ENCODE data around the gene MET.
A peak's percentile ranks its signal among the peaks of the same experiment; 100 is the strongest.
"Not testable (repeated sequence)": the region's sequence is repeated elsewhere in the genome, so short reads cannot be mapped to it uniquely, and the experiment has no call there.

Gene MET

GRCh38 chr7:116671681-116672595, at the start of gene MET:
Gene MET (plus strand): TSS chr7:116672196. CDS start chr7:116699085, 26,889 bp downstream.
- peak; percentile 91 for DNase-seq (ENCODE audit: low spot score)

GRCh38 chr7:116626886-116627285, 45.1 kb upstream of the MET start:
- no peak for DNase-seq (ENCODE audit: low spot score)

GRCh38 chr7:116629051-116629463, 42.9 kb upstream of the MET start:
- peak; percentile 16 for DNase-seq (ENCODE audit: low spot score)

GRCh38 chr7:116630357-116630756, 41.6 kb upstream of the MET start:
- no peak for DNase-seq (ENCODE audit: low spot score)

- peak; percentile 19 for DNase-seq (ENCODE audit: low spot score)
These were observed 40.9 kb upstream of the MET start for GRCh38 chr7:116630932-116631671.

- no peak for DNase-seq (ENCODE audit: low spot score)
These were observed 40.3 kb upstream of the MET start for GRCh38 chr7:116631676-116632075.

- DNase-seq (ENCODE audit: low spot score) = no peak
These were observed 39.6 kb upstream of the MET start for GRCh38 chr7:116632384-116632783.

GRCh38 chr7:116633131-116633988, 38.6 kb upstream of the MET start:
- DNase-seq (ENCODE audit: low spot score) = no peak

- no peak for DNase-seq (ENCODE audit: low spot score)
These were observed 35.0 kb upstream of the MET start for GRCh38 chr7:116636997-116637396.

- DNase-seq (ENCODE audit: low spot score) = not testable (repeated sequence)
These were observed 33.4 kb upstream of the MET start for GRCh38 chr7:116638592-116638991.

- no peak for DNase-seq (ENCODE audit: low spot score)
These were observed 30.3 kb upstream of the MET start for GRCh38 chr7:116641551-116642153.

GRCh38 chr7:116643148-116643547, 28.8 kb upstream of the MET start:
- not testable (repeated sequence) for DNase-seq (ENCODE audit: low spot score)

- DNase-seq (ENCODE audit: low spot score) = no peak
These were observed 27.4 kb upstream of the MET start for GRCh38 chr7:116644628-116645027.

- no peak for DNase-seq (ENCODE audit: low spot score)
These were observed 24.7 kb upstream of the MET start for GRCh38 chr7:116647290-116647689.

GRCh38 chr7:116647861-116648260, 24.1 kb upstream of the MET start:
- no peak for DNase-seq (ENCODE audit: low spot score)

GRCh38 chr7:116650436-116650835, 21.6 kb upstream of the MET start:
- DNase-seq (ENCODE audit: low spot score) = no peak

GRCh38 chr7:116652793-116653192, 19.2 kb upstream of the MET start:
- peak; percentile 23 for DNase-seq (ENCODE audit: low spot score)

- peak; percentile 71 for DNase-seq (ENCODE audit: low spot score)
These were observed 18.8 kb upstream of the MET start for GRCh38 chr7:116653204-116653603.

- DNase-seq (ENCODE audit: low spot score) = no peak
These were observed 18.4 kb upstream of the MET start for GRCh38 chr7:116653646-116654045.

GRCh38 chr7:116659248-116659647, 12.7 kb upstream of the MET start:
- not testable (repeated sequence) for DNase-seq (ENCODE audit: low spot score)

GRCh38 chr7:116661865-116662264, 10.1 kb upstream of the MET start:
- no peak for DNase-seq (ENCODE audit: low spot score)

- no peak for DNase-seq (ENCODE audit: low spot score)
These were observed 8.3 kb upstream of the MET start for GRCh38 chr7:116663744-116664143.

Measured in AG08396 (cell line).